ENCODE measurements around the gene TRAF5.

Gene TRAF5

DNA sequence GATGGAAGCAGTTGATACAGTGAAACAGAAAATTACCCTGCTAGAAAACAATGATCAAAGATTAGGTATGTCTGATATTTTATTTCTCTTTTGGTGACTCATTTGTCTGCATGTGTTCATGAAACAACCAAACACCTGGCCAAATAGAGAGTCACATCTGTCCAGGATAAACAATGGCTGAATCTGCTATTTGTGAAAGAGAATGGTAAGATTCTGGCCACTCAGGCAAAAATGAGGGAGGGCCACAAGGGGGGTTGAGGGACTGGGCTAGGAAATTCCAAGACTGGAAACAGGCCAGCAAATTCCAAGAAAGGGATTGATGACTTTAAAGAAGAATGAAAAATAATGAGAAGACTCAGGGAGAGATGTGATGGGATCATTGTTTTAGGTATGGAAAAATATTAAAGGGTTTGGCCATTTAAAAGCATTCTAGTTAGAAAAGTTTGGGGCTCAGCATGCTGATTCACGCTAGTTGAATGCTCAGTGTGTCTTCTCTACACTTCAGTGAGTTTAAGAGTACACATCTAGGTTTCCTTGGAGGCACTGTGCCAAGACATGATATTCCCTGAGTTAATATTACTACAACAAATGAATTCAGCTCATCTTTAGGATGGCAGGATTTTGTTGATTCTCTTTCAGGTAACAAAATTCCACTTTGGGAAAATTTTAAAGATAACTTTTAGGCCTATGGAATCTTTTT is 44.9 kb downstream of the TRAF5 start:
- no peak for DNase-seq (ENCODE audit: low read depth, low spot score)
- Histone ChIP-seq H3K9ac (ENCODE audit: insufficient read length, low read depth) (no peak overlapping the region), H3K27me3 (ENCODE audit: insufficient read depth, insufficient read length) (no peaks in the 10 kb centered on the region)

DNA sequence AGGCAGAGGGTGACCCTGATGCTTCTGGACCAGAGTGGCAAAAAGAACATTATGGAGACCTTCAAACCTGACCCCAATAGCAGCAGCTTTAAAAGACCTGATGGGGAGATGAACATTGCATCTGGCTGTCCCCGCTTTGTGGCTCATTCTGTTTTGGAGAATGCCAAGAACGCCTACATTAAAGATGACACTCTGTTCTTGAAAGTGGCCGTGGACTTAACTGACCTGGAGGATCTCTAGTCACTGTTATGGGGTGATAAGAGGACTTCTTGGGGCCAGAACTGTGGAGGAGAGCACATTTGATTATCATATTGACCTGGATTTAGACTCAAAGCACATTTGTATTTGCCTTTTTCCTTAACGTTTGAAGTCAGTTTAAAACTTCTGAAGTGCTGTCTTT is 45.8 kb downstream of the TRAF5 start:
- no peak overlapping the region for H3K9ac ChIP-seq (ENCODE audit: insufficient read length, low read depth)
- peaks cover 2% of the 10 kb centered on the region for H3K4me1 ChIP-seq (ENCODE audit: insufficient read depth, insufficient read length)
- no peak for DNase-seq (ENCODE audit: low read depth, low spot score)
- no peaks in the 10 kb centered on the region for H3K9me3 ChIP-seq (ENCODE audit: insufficient read depth, low read length)
- no peak overlapping the region for H3K4me3 ChIP-seq (ENCODE audit: insufficient read length, low read depth)
- peaks cover 32% of the 10 kb centered on the region for H3K36me3 ChIP-seq (ENCODE audit: insufficient read depth, insufficient read length, low read length)
- no peak for TF ChIP-seq SUZ12 (IDR thresholded peaks at IDR 0.05; ENCODE audit: extremely low read depth, insufficient read depth, insufficient read length)
- TF ChIP-seq ZNF274 (IDR thresholded peaks at IDR 0.05; ENCODE audit: low read depth, low read length) = no peak
- no peak for TF ChIP-seq YY1 (IDR thresholded peaks at IDR 0.05; ENCODE audit: insufficient read depth, insufficient read length)
- no peaks in the 10 kb centered on the region for H3K27me3 ChIP-seq (ENCODE audit: insufficient read depth, insufficient read length)

More for the DNA sequence above, 44.9 kb downstream of the TRAF5 start:
- Histone ChIP-seq H3K9me3 (ENCODE audit: insufficient read depth, low read length) (no peaks in the 10 kb centered on the region), H3K36me3 (ENCODE audit: insufficient read depth, insufficient read length, low read length) (peaks cover 40% of the 10 kb centered on the region), H3K4me3 (ENCODE audit: insufficient read length, low read depth) (no peak overlapping the region), H3K4me1 (ENCODE audit: insufficient read depth, insufficient read length) (peaks cover 2% of the 10 kb centered on the region)
- TF ChIP-seq ZNF274 (IDR thresholded peaks at IDR 0.05; ENCODE audit: low read depth, low read length) = no peak
- TF ChIP-seq SUZ12 (IDR thresholded peaks at IDR 0.05; ENCODE audit: extremely low read depth, insufficient read depth, insufficient read length) = no peak
- no peak for TF ChIP-seq YY1 (IDR thresholded peaks at IDR 0.05; ENCODE audit: insufficient read depth, insufficient read length)

DNA sequence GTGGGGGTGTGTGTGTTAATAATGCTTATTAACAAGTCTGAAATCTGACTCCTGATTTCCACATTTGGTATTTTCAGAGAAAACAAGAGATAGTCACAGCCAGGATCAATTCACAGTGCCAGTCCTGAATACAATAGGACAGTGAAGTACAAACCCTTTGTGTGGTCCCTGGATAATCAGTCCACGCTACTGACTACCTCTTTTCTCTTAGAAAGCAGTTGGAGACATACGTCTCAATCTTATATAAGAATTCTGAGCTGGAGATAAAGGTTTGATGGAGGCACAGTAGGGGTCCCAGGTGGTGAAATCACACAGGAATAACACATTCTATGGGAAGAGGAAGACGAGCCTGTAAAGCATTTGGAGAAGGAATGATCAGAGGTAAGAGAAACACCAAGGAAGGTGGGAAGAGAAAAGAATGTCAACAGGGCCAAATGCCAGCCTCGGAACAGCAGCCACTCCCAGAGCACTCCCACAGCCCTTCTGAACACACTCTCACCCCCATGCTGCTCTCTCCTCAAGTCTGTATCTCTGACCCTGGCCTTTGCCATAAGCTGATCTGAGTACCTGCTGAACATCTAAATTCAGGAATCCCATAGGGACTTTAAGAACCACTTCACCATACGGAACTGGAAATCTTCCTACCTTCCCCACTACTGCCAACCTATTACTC is 48.6 kb downstream of the TRAF5 start:
- Histone ChIP-seq H3K4me1 (ENCODE audit: insufficient read depth, insufficient read length) (peaks cover 7% of the 10 kb centered on the region), H3K4me3 (ENCODE audit: insufficient read length, low read depth) (no peak overlapping the region), H3K36me3 (ENCODE audit: insufficient read depth, insufficient read length, low read length) (peaks cover 19% of the 10 kb centered on the region), H3K9me3 (ENCODE audit: insufficient read depth, low read length) (no peaks in the 10 kb centered on the region), H3K27me3 (ENCODE audit: insufficient read depth, insufficient read length) (no peaks in the 10 kb centered on the region), H3K9ac (ENCODE audit: insufficient read length, low read depth) (no peak overlapping the region)
- no peak for TF ChIP-seq YY1 (IDR thresholded peaks at IDR 0.05; ENCODE audit: insufficient read depth, insufficient read length)
- no peak for TF ChIP-seq ZNF274 (IDR thresholded peaks at IDR 0.05; ENCODE audit: low read depth, low read length)
- no peak for TF ChIP-seq SUZ12 (IDR thresholded peaks at IDR 0.05; ENCODE audit: extremely low read depth, insufficient read depth, insufficient read length)
- no peak for DNase-seq (ENCODE audit: low read depth, low spot score)

GRCh38 chr1:211375949-211376348 is 49.3 kb downstream of the TRAF5 start:
- no peak overlapping the region for H3K9ac ChIP-seq (ENCODE audit: insufficient read length, low read depth)
- no peak for TF ChIP-seq SUZ12 (IDR thresholded peaks at IDR 0.05; ENCODE audit: extremely low read depth, insufficient read depth, insufficient read length)
- TF ChIP-seq ZNF274 (IDR thresholded peaks at IDR 0.05; ENCODE audit: low read depth, low read length) = no peak
- TF ChIP-seq YY1 (IDR thresholded peaks at IDR 0.05; ENCODE audit: insufficient read depth, insufficient read length) = no peak

GRCh38 chr1:211376807-211377470 is 50.3 kb downstream of the TRAF5 start:
- Histone ChIP-seq H3K36me3 (ENCODE audit: insufficient read depth, insufficient read length, low read length) (peaks cover 15% of the 10 kb centered on the region), H3K4me3 (ENCODE audit: insufficient read length, low read depth) (no peak overlapping the region), H3K4me1 (ENCODE audit: insufficient read depth, insufficient read length) (peaks cover 7% of the 10 kb centered on the region), H3K9ac (ENCODE audit: insufficient read length, low read depth) (no peak overlapping the region), H3K9me3 (ENCODE audit: insufficient read depth, low read length) (no peaks in the 10 kb centered on the region), H3K27me3 (ENCODE audit: insufficient read depth, insufficient read length) (no peaks in the 10 kb centered on the region)
- TF ChIP-seq YY1 (IDR thresholded peaks at IDR 0.05; ENCODE audit: insufficient read depth, insufficient read length) = no peak
- TF ChIP-seq ZNF274 (IDR thresholded peaks at IDR 0.05; ENCODE audit: low read depth, low read length) = no peak
- TF ChIP-seq SUZ12 (IDR thresholded peaks at IDR 0.05; ENCODE audit: extremely low read depth, insufficient read depth, insufficient read length) = no peak
- DNase-seq (ENCODE audit: low read depth, low spot score) = no peak

More at GRCh38 chr1:211375949-211376348, 49.3 kb downstream of the TRAF5 start:
- Histone ChIP-seq H3K9me3 (ENCODE audit: insufficient read depth, low read length) (no peaks in the 10 kb centered on the region), H3K4me1 (ENCODE audit: insufficient read depth, insufficient read length) (peaks cover 7% of the 10 kb centered on the region), H3K4me3 (ENCODE audit: insufficient read length, low read depth) (no peak overlapping the region), H3K36me3 (ENCODE audit: insufficient read depth, insufficient read length, low read length) (peaks cover 19% of the 10 kb centered on the region), H3K27me3 (ENCODE audit: insufficient read depth, insufficient read length) (no peaks in the 10 kb centered on the region)
- DNase-seq (ENCODE audit: low read depth, low spot score) = no peak

DNA sequence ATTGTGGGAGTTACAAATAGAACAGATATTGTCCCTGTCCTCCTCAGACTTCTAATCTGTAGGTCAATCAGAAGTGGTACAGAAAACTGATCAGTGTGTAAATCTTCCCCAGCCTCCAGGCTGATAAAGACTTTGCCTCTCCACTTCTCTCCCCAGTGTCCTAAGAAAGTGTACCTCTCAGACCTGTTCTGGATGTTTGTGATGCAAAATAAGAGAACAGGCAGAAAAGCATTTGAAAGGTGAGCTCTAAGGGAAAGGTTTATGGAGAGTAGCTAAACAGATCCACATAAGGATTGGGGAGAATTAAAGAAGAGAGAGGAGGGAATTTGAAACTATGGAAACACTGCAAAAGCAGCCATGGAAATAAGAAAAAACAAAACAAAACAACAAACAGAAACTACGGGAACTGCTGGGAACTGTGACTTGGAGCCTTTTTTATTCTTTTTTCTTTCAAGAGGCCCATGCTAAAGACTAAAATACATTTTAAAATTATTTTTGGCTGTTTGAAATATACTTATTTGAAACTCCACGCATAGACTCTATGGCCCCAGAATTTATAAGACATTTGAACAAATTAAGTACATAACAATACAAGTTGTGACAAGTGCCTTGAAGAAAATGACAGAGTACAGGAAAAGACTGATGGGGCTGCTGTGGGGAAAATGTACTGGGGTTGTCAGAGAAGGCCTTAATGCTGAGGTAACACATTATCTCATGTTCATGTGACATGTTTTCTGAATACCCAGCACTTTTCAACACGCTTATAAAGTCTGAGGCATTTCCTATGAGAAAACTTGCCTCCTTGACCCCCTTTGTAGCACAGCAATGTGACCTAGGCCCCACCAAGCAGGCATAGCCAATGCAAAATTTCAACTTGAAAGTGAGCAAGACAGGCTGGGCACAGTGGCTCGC is 51.2 kb downstream of the TRAF5 start:
- Histone ChIP-seq H3K36me3 (ENCODE audit: insufficient read depth, insufficient read length, low read length) (peaks cover 8% of the 10 kb centered on the region), H3K4me3 (ENCODE audit: insufficient read length, low read depth) (no peak overlapping the region), H3K4me1 (ENCODE audit: insufficient read depth, insufficient read length) (peaks cover 7% of the 10 kb centered on the region), H3K9me3 (ENCODE audit: insufficient read depth, low read length) (no peaks in the 10 kb centered on the region), H3K9ac (ENCODE audit: insufficient read length, low read depth) (no peak overlapping the region), H3K27me3 (ENCODE audit: insufficient read depth, insufficient read length) (no peaks in the 10 kb centered on the region)
- TF ChIP-seq SUZ12 (IDR thresholded peaks at IDR 0.05; ENCODE audit: extremely low read depth, insufficient read depth, insufficient read length) (no peak), YY1 (IDR thresholded peaks at IDR 0.05; ENCODE audit: insufficient read depth, insufficient read length) (no peak), ZNF274 (IDR thresholded peaks at IDR 0.05; ENCODE audit: low read depth, low read length) (no peak)
- peak; percentile 56 for DNase-seq (ENCODE audit: low read depth, low spot score)

Data from NT2/D1 (cell line).